ENCODE results near the gene C11orf97. TPM values are rescaled to one million over a fixed set of nuclear protein-coding genes. Genes with fewer than 3 reads are reported as not detected.
A peak's percentile ranks its signal among the peaks of the same experiment; 100 is the strongest.

The C11orf97 gene
- total RNA-seq, 1 donor from 2014 or later = not detected

DNA sequence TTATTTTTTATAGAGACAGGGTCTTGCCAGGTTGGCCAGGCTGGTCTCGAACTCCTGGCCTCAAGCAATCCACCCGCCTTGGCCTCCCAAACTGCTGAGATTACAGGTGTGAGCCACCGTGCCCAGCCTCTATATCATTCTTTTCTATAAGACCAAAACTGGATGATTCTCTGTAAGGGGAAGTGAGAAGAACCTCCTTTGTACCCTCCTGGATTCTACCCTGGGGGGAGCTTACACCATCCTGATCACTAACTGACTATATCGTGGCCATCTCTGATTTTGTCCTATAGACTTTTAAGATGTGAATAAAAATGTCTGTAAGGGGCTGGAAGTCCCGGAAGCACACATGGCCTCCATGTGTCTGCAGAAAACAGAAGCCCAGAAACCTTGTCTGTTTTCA, 64.0 kb downstream of the C11orf97 start:
- Mint-ChIP-seq H3K27ac (no peak overlapping the region), H3K4me3 (no peak overlapping the region), H3K27me3 (ENCODE audit: insufficient read depth, low read depth) (no peaks in the 10 kb centered on the region), H3K4me1 (no peaks in the 10 kb centered on the region), H3K36me3 (no peaks in the 10 kb centered on the region), H3K9me3 (peaks cover 5% of the 10 kb centered on the region)
- H3F3A ChIP-seq (ENCODE audit: low read depth) = no peaks in the 10 kb centered on the region
- DNase-seq (ENCODE audit: low spot score) = no peak
- no peak overlapping the region for H2AFZ ChIP-seq (replicated peaks)
- H3K4me3 ChIP-seq = no peak overlapping the region
- H3K27ac ChIP-seq = no peak overlapping the region
- H3K27me3 ChIP-seq = no peaks in the 10 kb centered on the region
- H3K4me1 ChIP-seq = no peaks in the 10 kb centered on the region
- no peak overlapping the region for H3K9ac ChIP-seq
- no peaks in the 10 kb centered on the region for H3K79me2 ChIP-seq (ENCODE audit: low read depth)
- H4K20me1 ChIP-seq (ENCODE audit: low read depth) = no peaks in the 10 kb centered on the region
- H3K4me2 ChIP-seq = no peak overlapping the region
- H3K36me3 ChIP-seq = no peaks in the 10 kb centered on the region
- no peaks in the 10 kb centered on the region for H3K9me3 ChIP-seq (ENCODE audit: low read depth)
- TF ChIP-seq, protein P1, sequence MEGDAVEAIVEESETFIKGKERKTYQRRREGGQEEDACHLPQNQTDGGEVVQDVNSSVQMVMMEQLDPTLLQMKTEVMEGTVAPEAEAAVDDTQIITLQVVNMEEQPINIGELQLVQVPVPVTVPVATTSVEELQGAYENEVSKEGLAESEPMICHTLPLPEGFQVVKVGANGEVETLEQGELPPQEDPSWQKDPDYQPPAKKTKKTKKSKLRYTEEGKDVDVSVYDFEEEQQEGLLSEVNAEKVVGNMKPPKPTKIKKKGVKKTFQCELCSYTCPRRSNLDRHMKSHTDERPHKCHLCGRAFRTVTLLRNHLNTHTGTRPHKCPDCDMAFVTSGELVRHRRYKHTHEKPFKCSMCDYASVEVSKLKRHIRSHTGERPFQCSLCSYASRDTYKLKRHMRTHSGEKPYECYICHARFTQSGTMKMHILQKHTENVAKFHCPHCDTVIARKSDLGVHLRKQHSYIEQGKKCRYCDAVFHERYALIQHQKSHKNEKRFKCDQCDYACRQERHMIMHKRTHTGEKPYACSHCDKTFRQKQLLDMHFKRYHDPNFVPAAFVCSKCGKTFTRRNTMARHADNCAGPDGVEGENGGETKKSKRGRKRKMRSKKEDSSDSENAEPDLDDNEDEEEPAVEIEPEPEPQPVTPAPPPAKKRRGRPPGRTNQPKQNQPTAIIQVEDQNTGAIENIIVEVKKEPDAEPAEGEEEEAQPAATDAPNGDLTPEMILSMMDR (IDR thresholded peaks at IDR 0.05) = no peak
- TF ChIP-seq EZH2 (IDR thresholded peaks at IDR 0.05) (no peak), EZH2phosphoT487 (IDR thresholded peaks at IDR 0.05) (no peak)

DNA sequence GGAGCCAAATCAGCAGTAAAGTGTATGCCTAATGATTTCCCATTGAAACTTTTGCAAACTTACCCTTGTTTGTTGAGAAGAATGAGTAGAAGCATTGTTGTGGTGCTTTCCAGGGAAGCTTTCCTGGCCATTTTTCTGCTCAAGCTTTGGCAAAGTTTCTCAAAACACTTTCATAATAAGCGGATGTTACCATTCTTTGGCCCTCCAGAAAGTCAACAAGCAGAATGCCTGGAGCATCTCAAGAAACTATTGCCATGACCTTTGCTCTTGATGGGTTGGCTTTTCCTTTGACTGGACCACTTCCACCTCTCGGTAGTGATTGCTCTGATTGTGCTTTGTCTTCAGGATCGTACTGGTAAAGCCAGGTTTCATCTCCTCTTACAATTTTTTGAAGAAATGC, 65.6 kb downstream of the C11orf97 start:
- Mint-ChIP-seq H3K4me3 (no peak overlapping the region), H3K4me1 (no peaks in the 10 kb centered on the region), H3K27ac (no peak overlapping the region), H3K36me3 (no peaks in the 10 kb centered on the region), H3K27me3 (ENCODE audit: insufficient read depth, low read depth) (no peaks in the 10 kb centered on the region), H3K9me3 (peaks cover 2% of the 10 kb centered on the region)
- Histone ChIP-seq H4K20me1 (ENCODE audit: low read depth) (no peaks in the 10 kb centered on the region), H3K27me3 (no peaks in the 10 kb centered on the region), H3K4me2 (no peak overlapping the region), H3K9ac (no peak overlapping the region), H3K9me3 (ENCODE audit: low read depth) (no peaks in the 10 kb centered on the region), H3K79me2 (ENCODE audit: low read depth) (no peaks in the 10 kb centered on the region), H3K4me3 (no peak overlapping the region), H3K4me1 (peaks cover 12% of the 10 kb centered on the region), H3K36me3 (no peaks in the 10 kb centered on the region), H2AFZ (replicated peaks) (no peak overlapping the region), H3K27ac (no peak overlapping the region), H3F3A (ENCODE audit: low read depth) (no peaks in the 10 kb centered on the region)
- TF ChIP-seq EZH2phosphoT487 (IDR thresholded peaks at IDR 0.05) = no peak
- TF ChIP-seq, protein P1 (IDR thresholded peaks at IDR 0.05) = no peak
- no peak for TF ChIP-seq EZH2 (IDR thresholded peaks at IDR 0.05)
- no peak for DNase-seq (ENCODE audit: low spot score)

MicroRNAs encoded within 50 kb of the gene (microRNA counts, 767-probe panel; counts per million panel counts)
- microRNA hsa-miR-548l = 460 counts per million, percentile 90 among the panel's probes with 10 or more counts

Small RNA genes lying within 50 kb of the gene (microRNA-seq; reads per million reads assigned to microRNA genes)
- 10.5 reads per million, percentile 38 among the genes with 10 or more reads in this experiment for gene MIR548L

Small RNA genes lying within 50 kb of the gene (small RNA-seq; reads per million reads assigned to genes)
- gene MIR548L = not detected

Other genes with a start within 250 kb of the C11orf97 start
- gene IZUMO1R, start 207.9 kb upstream of the C11orf97 start, total RNA-seq (ENCODE audit: low replicate concordance) = not detected in 2 replicates
- gene GPR83, start 111.0 kb upstream of the C11orf97 start, total RNA-seq (ENCODE audit: low replicate concordance) = 0.03 TPM in 1 of 2 replicates, not detected in the other
- 31.8 and 48.9 TPM in 2 replicates for gene MRE11, start 18.6 kb upstream of the C11orf97 start, total RNA-seq (ENCODE audit: low replicate concordance)
- gene ANKRD49, start 18.5 kb upstream of the C11orf97 start, total RNA-seq (ENCODE audit: low replicate concordance) = 14.4 and 18.9 TPM in 2 replicates
- gene FUT4, start 31.5 kb downstream of the C11orf97 start, total RNA-seq (ENCODE audit: low replicate concordance) = 2.4 and 2.7 TPM in 2 replicates
- 1.1 and 1.3 TPM in 2 replicates for gene PIWIL4, start 54.9 kb downstream of the C11orf97 start, total RNA-seq (ENCODE audit: low replicate concordance)

Measured in neural progenitor cell (in vitro differentiated cells).